SK-N-SH (cell line): ENCODE data around the gene STK17B. TPM values are rescaled to one million over a fixed set of nuclear protein-coding genes. Genes with fewer than 3 reads are reported as not detected.

ENCODE experiments used
- CTCF ChIA-PET: fragments of 300-600, 350-600 bp; formaldehyde crosslinking; extraction: SDS; loops from one replicate; lab custom pipeline; 2021; lab: Yijun Ruan, JAX
- POLR2A ChIA-PET: fragments of 350-600 bp; sonication (Branson Sonifier 250); formaldehyde crosslinking; extraction: SDS; loops from one replicate; lab custom pipeline; 2020; ENCODE audit warnings: antibody characterized with exemption, inconsistent platforms; lab: Yijun Ruan, JAX
- DNase-seq: peaks from one replicate; pipeline ENCODE4 v3.0.0; 2012
- H2AFZ ChIP-seq: fragments of 200-600 bp; sonication (generic); 2 replicates; pipeline ENCODE4 v1.8.1; 2016; ENCODE audit warnings: antibody characterized with exemption, mild to moderate bottlenecking, low read depth
- H3F3A ChIP-seq: fragments of 200-600 bp; sonication (generic); replicated peaks from 2 replicates; pipeline ENCODE3; 2016; ENCODE audit warnings: antibody characterized with exemption, mild to moderate bottlenecking; ENCODE audit not compliant: insufficient read depth
- H3K27ac ChIP-seq, 2 experiments: fragments of 200-500 bp in 1 of 2; fragments of 200-600 bp in 1 of 2; sonication (Bioruptor generic) in 1 of 2; sonication (generic), shearing (Covaris generic) in 1 of 2; 2 replicates each; pipeline versions ENCODE4 v1.5.1 to v1.6.1; 2014 to 2016; ENCODE audit warnings: low read depth in 2 of 2, inconsistent platforms in 1 of 2, low read length in 1 of 2, mild to moderate bottlenecking in 1 of 2, mixed read lengths in 1 of 2
- H3K27me3 ChIP-seq: fragments of 200-600 bp; sonication (generic), shearing (Covaris generic); 2 replicates; pipeline ENCODE4 v1.6.1; 2016; ENCODE audit warnings: mixed run types; ENCODE audit not compliant: insufficient read depth
- H3K36me3 ChIP-seq, 2 experiments: fragments of 200-500 bp in 1 of 2; fragments of 200-600 bp in 1 of 2; sonication (Bioruptor generic) in 1 of 2; sonication (generic) in 1 of 2; replicated peaks in 1 of 2; 2 replicates each; pipeline versions ENCODE3 to v1.5.1; 2014 to 2016; ENCODE audit warnings: low read length in 1 of 2, mild to moderate bottlenecking in 1 of 2; ENCODE audit not compliant: insufficient read depth in 2 of 2, control insufficient read depth in 1 of 2
- H3K4me1 ChIP-seq, 2 experiments: fragments of 200-500 bp in 1 of 2; fragments of 200-600 bp in 1 of 2; sonication (Bioruptor generic) in 1 of 2; sonication (generic), shearing (Covaris generic) in 1 of 2; 2 replicates each; pipeline versions ENCODE4 v1.5.1 to v1.6.1; 2014 to 2016; ENCODE audit warnings: low read depth in 1 of 2, low read length in 1 of 2, mixed run types in 1 of 2; ENCODE audit not compliant: insufficient read depth in 2 of 2, control insufficient read depth in 1 of 2
- H3K4me2 ChIP-seq: fragments of 200-600 bp; sonication (generic), shearing (Covaris generic); 2 replicates; pipeline ENCODE4 v1.6.1; 2017; ENCODE audit warnings: mixed run types
- H3K4me3 ChIP-seq, 2 experiments: fragments of 200-500 bp in 1 of 2; fragments of 200-600 bp in 1 of 2; sonication (Bioruptor generic) in 1 of 2; sonication (generic), shearing (Covaris generic) in 1 of 2; 2 replicates each; pipeline versions ENCODE4 v1.5.1 to v1.8.1; 2014 to 2016; ENCODE audit warnings: low read depth in 2 of 2, inconsistent platforms in 1 of 2, low read length in 1 of 2, mild to moderate bottlenecking in 1 of 2, mixed read lengths in 1 of 2, moderate library complexity in 1 of 2
- H3K79me2 ChIP-seq: fragments of 200-600 bp; sonication (generic); 2 replicates; pipeline ENCODE4 v1.8.1; 2017; ENCODE audit warnings: mild to moderate bottlenecking; ENCODE audit not compliant: insufficient read depth
- H3K9ac ChIP-seq: fragments of 200-600 bp; sonication (generic); 2 replicates; pipeline ENCODE4 v1.6.1; 2017; ENCODE audit warnings: mixed run types
- H3K9me2 ChIP-seq: fragments of 200-600 bp; sonication (generic); 2 replicates; pipeline ENCODE4 v1.6.1; 2017; ENCODE audit warnings: mixed run types
- H3K9me3 ChIP-seq: fragments of 200-600 bp; sonication (generic); 2 replicates; pipeline ENCODE4 v1.6.1; 2017; ENCODE audit warnings: mixed run types, mild to moderate bottlenecking, moderate library complexity
- H4K20me1 ChIP-seq: fragments of 200-600 bp; sonication (generic); 2 replicates; pipeline ENCODE4 v1.6.1; 2017; ENCODE audit warnings: mild to moderate bottlenecking, mixed run types; ENCODE audit not compliant: insufficient read depth
- CTCF ChIP-seq: fragments of 200-600 bp; sonication (generic); IDR thresholded peaks from 2 replicates; pipeline ENCODE4 v1.6.1; 2017; ENCODE audit warnings: antibody characterized with exemption, mild to moderate bottlenecking, moderate library complexity
- EP300 ChIP-seq, 2 experiments: IDR thresholded peaks; 2 replicates each; pipeline versions ENCODE4 v1.4.0 to v1.6.1; 2012; ENCODE audit warnings: borderline replicate concordance in 1 of 2, low read depth in 1 of 2, low read length in 1 of 2
- FOXJ3 ChIP-seq: sonication (generic); formaldehyde crosslinking; IDR thresholded peaks from 2 replicates; pipeline ENCODE4 v1.5.1; 2020; ENCODE audit warnings: mild to moderate bottlenecking, missing genetic modification reagents
- GABPA ChIP-seq: IDR thresholded peaks from 2 replicates; pipeline ENCODE4 v1.4.0; 2012; ENCODE audit warnings: low read depth, mild to moderate bottlenecking
- IRF3 ChIP-seq: fragments of 150-350 bp; IDR thresholded peaks from 2 replicates; pipeline ENCODE4 v1.6.1; 2016; ENCODE audit warnings: mild to moderate bottlenecking, low read depth, low read length
- JUND ChIP-seq: IDR thresholded peaks from 2 replicates; pipeline ENCODE4 v1.4.0; 2012
- MEF2A ChIP-seq: IDR thresholded peaks from 2 replicates; pipeline ENCODE4 v1.4.0; 2012; ENCODE audit warnings: low read depth, borderline replicate concordance
- MXI1 ChIP-seq: IDR thresholded peaks from 2 replicates; pipeline ENCODE4 v1.6.1; 2012; ENCODE audit warnings: mild to moderate bottlenecking, low read depth, low read length, improper control_type of control experiment
- NFIC ChIP-seq: IDR thresholded peaks from 2 replicates; pipeline ENCODE4 v1.4.0; 2012; ENCODE audit warnings: borderline replicate concordance
- POLR2AphosphoS5 ChIP-seq: IDR thresholded peaks from 2 replicates; pipeline ENCODE4 v1.6.1; 2012; ENCODE audit warnings: low read depth, low read length
- RAD21 ChIP-seq: IDR thresholded peaks from 2 replicates; pipeline ENCODE4 v1.6.1; 2012; ENCODE audit warnings: mild to moderate bottlenecking, low read length
- REST ChIP-seq: IDR thresholded peaks from 2 replicates; pipeline ENCODE4 v1.6.1; 2012; ENCODE audit warnings: mild to moderate bottlenecking, low read depth, low read length, moderate library complexity
- RXRA ChIP-seq: IDR thresholded peaks from 2 replicates; pipeline ENCODE4 v1.4.0; 2012; ENCODE audit warnings: low read depth, mild to moderate bottlenecking, borderline replicate concordance
- SIN3A ChIP-seq: IDR thresholded peaks from 2 replicates; pipeline ENCODE4 v1.6.1; 2012; ENCODE audit warnings: low read depth, mild to moderate bottlenecking, low read length, moderate library complexity, borderline replicate concordance
- SMC3 ChIP-seq: IDR thresholded peaks from 2 replicates; pipeline ENCODE4 v1.6.1; 2012; ENCODE audit warnings: low read depth, low read length, improper control_type of control experiment
- TAF1 ChIP-seq: IDR thresholded peaks from 2 replicates; pipeline ENCODE4 v1.6.1; 2012; ENCODE audit warnings: low read depth, mild to moderate bottlenecking, low read length, moderate library complexity, borderline replicate concordance
- TEAD4 ChIP-seq: IDR thresholded peaks from 2 replicates; pipeline ENCODE4 v1.4.0; 2012; ENCODE audit warnings: mild to moderate bottlenecking, borderline replicate concordance; ENCODE audit not compliant: insufficient read depth
- USF1 ChIP-seq: IDR thresholded peaks from 2 replicates; pipeline ENCODE4 v1.4.0; 2012; ENCODE audit warnings: low read depth, borderline replicate concordance
- USF2 ChIP-seq: fragments of 150-350 bp; IDR thresholded peaks from 2 replicates; pipeline ENCODE4 v1.6.1; 2017; ENCODE audit warnings: antibody characterized with exemption, low read length, low read depth, borderline replicate concordance
- YY1 ChIP-seq: IDR thresholded peaks from 2 replicates; pipeline ENCODE4 v1.4.0; 2012; ENCODE audit warnings: low read depth, mild to moderate bottlenecking
- WGBS: methylation state at CpG from one replicate; pipeline ENCODE4 v1.1.6; 2017; ENCODE audit warnings: low lambda C conversion rate; 5-methylcytosine and 5-hydroxymethylcytosine counted together
- polyA plus RNA-seq, 3 experiments: library from polyadenylated mRNA; depleted of rRNA; stranded (reverse); fragments of >200 nt; gene quantifications; 2 replicates each; pipeline ENCODE4 v1.2.3, GENCODE V29; 2012

The STK17B gene
- polyA plus RNA-seq, 1 of the 3 experiments (the other 2 are of a cell fraction), result 5.1 TPM

GRCh38 chr2:196170606-196171247 is 651 bp downstream of the STK17B start (continued):
- TF ChIP-seq JUND (no peak), USF2 (no peak), RXRA (no peak), SMC3 (no peak), RAD21 (no peak), CTCF (no peak)

GRCh38 chr2:196170213-196170605 is 1.2 kb downstream of the STK17B start:
- H3K9me3 ChIP-seq, result no peaks in the 10 kb centered on the region
- DNase-seq, result peak; percentile 36
- peaks cover 5 to 16% of the 10 kb centered on the region in 2 experiments; a peak in 3 of 4 replicates for H3K4me1 ChIP-seq
- peaks cover 32% of the 10 kb centered on the region for H3F3A ChIP-seq
- peaks cover 20% of the 10 kb centered on the region; the same call in 1 of the 2 replicates for H4K20me1 ChIP-seq
- H3K36me3 ChIP-seq, result no peaks in the 10 kb centered on the region
- ChIA-PET CTCF (interaction anchor here (1.0 to 1.6 kb wide), 3 partner anchors 68 to 103 kb away, joined by 3 to 4 read pairs (median 3); partner anchors contain the start of gene DNAH7), POLR2A (no interaction called here)
- H2AFZ ChIP-seq, result no peak overlapping the region
- H3K9me2 ChIP-seq, result no peaks in the 10 kb centered on the region
- H3K4me2 ChIP-seq, result peak overlapping the region; percentile 90
- peak overlapping the region; percentile 78 to 92 for H3K4me3 ChIP-seq
- H3K79me2 ChIP-seq, result peaks cover 61% of the 10 kb centered on the region
- no peaks in the 10 kb centered on the region for H3K27me3 ChIP-seq
- peak overlapping the region; percentile 69 to 83 for H3K27ac ChIP-seq
- peak overlapping the region; percentile 89 for H3K9ac ChIP-seq
- WGBS, result 2% methylated on average over 13 of the region's 13 CpGs
- TF ChIP-seq GABPA (no peak), REST (no peak), FOXJ3 (CRISPR knock-in tag) (no peak), CTCF (no peak), NFIC (no peak), TAF1 (no peak), RAD21 (no peak), YY1 (no peak), USF1 (no peak), IRF3 (no peak), MEF2A (no peak), POLR2AphosphoS5 (no peak), MXI1 (no peak; the same call in 1 of the 2 replicates), EP300 (IDR thresholded peaks at IDR 0.05; ENCODE audit: borderline replicate concordance in 1 of 2, low read depth in 1 of 2, low read length in 1 of 2) (no peak), TEAD4 (no peak), SIN3A (no peak)
